Tibial nerve (tissue), 4 donors: ENCODE data around the gene TJP1. TPM values are rescaled to one million over a fixed set of nuclear protein-coding genes. Genes with fewer than 3 reads are reported as not detected.

Experiments used
- DNase-seq, 2 donors: peaks; one replicate each; pipeline ENCODE4 v3.0.0-alpha.2; 2019; ENCODE audit warnings: low spot score in 2 of 2
- H3K27ac ChIP-seq, 4 donors: fragments of 200-600 bp; sonication (generic) in 3 of 4; one replicate each; pipeline ENCODE4 v1.5.1; 2017 to 2019; ENCODE audit warnings: mild to moderate bottlenecking in 1 of 4
- H3K27me3 ChIP-seq, 2 donors: fragments of 200-600 bp; sonication (generic) in 1 of 2; one replicate each; pipeline versions ENCODE4 v1.5.1 to v1.6.0; 2017 to 2019
- H3K36me3 ChIP-seq, 3 donors: fragments of 200-600 bp; sonication (generic); one replicate each; pipeline ENCODE4 v1.5.1; 2018 to 2019
- H3K4me1 ChIP-seq, 4 donors: fragments of 200-600 bp; sonication (generic) in 3 of 4; one replicate each; pipeline ENCODE4 v1.5.1; 2017 to 2019
- H3K4me3 ChIP-seq, 4 donors: fragments of 200-600 bp; sonication (generic) in 3 of 4; one replicate each; pipeline ENCODE4 v1.5.1; 2017 to 2019; ENCODE audit warnings: mild to moderate bottlenecking in 1 of 4, moderate library complexity in 1 of 4
- H3K9me3 ChIP-seq, 4 donors: fragments of 200-600 bp; sonication (generic) in 3 of 4; one replicate each; pipeline ENCODE4 v1.5.1; 2017 to 2019
- CTCF ChIP-seq, 5 experiments: fragments of 200-600 bp in 3 of 5; fragments of 450-650 bp in 2 of 5; sonication (generic) in 3 of 5; IDR thresholded peaks; one replicate each; pipeline ENCODE4 v1.5.1; 2016 to 2019; ENCODE audit warnings: antibody characterized with exemption in 5 of 5, mild to moderate bottlenecking in 3 of 5, moderate library complexity in 2 of 5
- EP300 ChIP-seq, 2 donors: sonication (generic); formaldehyde crosslinking; IDR thresholded peaks; one replicate each; pipeline ENCODE4 v1.6.1; 2017; ENCODE audit warnings: antibody characterized with exemption in 2 of 2, mild to moderate bottlenecking in 1 of 2
- POLR2A ChIP-seq, 2 donors: fragments of 450-650 bp; IDR thresholded peaks; one replicate each; pipeline ENCODE4 v1.6.1; 2017; ENCODE audit warnings: antibody characterized with exemption in 2 of 2, mild to moderate bottlenecking in 2 of 2, moderate library complexity in 2 of 2
- WGBS, 2 donors: methylation state at CpG; one replicate each; pipeline ENCODE4 v1.1.5; 2018; 5-methylcytosine and 5-hydroxymethylcytosine counted together
- total RNA-seq, 4 donors: library from RNA; depleted of rRNA; stranded (reverse); fragments of >200 nt; gene quantifications; one replicate each; pipeline ENCODE4 v1.1.0, GENCODE V29; 2016

TJP1 gene
- 100 to 1,000 TPM; 163 to 416 (median 403) TPM for total RNA-seq

GRCh38 chr15:29822100-29822683, at the start of gene TJP1:
Gene TJP1, minus strand, starts transcription at chr15:29822468. Its CDS starts 440 bp downstream, at chr15:29822028.
- TF ChIP-seq POLR2A (IDR thresholded peaks at IDR 0.05) (peak; percentile 63 to 86), CTCF (IDR thresholded peaks at IDR 0.05) (peak in 1 of 5 experiments; percentile 23), EP300 (IDR thresholded peaks at IDR 0.05) (peak in 1 of 2 donors; percentile 67)
- Histone ChIP-seq H3K4me3 (peak within 1 kb of the TSS; percentile 65 to 98 (median 80)), H3K27me3 (no peaks in the 10 kb centered on the region), H3K36me3 (no peaks in the 10 kb centered on the region), H3K27ac (peak within 1 kb of the TSS; percentile 89 to 97 (median 92)), H3K4me1 (peaks cover 0 to 53% (median 2%) of the 10 kb centered on the region in 4 donors), H3K9me3 (peaks cover 0 to 2% (median 0%) of the 10 kb centered on the region in 4 donors)
- 0% methylated on average over 25 to 44 of the region's 80 CpGs for WGBS, 2 donors
- peak; percentile 62 to 69 for DNase-seq

- no peak for DNase-seq
- H3K9me3 ChIP-seq: no peaks in the 10 kb centered on the region
- peak; percentile 42 to 68 for TF ChIP-seq EP300 (IDR thresholded peaks at IDR 0.05)
- no peak for TF ChIP-seq POLR2A (IDR thresholded peaks at IDR 0.05)
- no peak overlapping the region for H3K4me3 ChIP-seq
- no peaks in the 10 kb centered on the region for H3K27me3 ChIP-seq
- H3K36me3 ChIP-seq: no peaks in the 10 kb centered on the region
- H3K27ac ChIP-seq: peak overlapping the region; percentile 68 to 88 (median 81)
- 64 to 69% methylated on average over 19 of the region's 19 CpGs for WGBS, 2 donors
- peaks cover 0 to 77% (median 32%) of the 10 kb centered on the region in 4 donors for H3K4me1 ChIP-seq
Measured at GRCh38 chr15:29871401-29871800, 49.1 kb upstream of the TJP1 start.

- peak in 1 of 2 donors; percentile 68 for TF ChIP-seq EP300 (IDR thresholded peaks at IDR 0.05)
- no peak for TF ChIP-seq POLR2A (IDR thresholded peaks at IDR 0.05)
- peak in 1 of 2 donors; percentile 45 for DNase-seq
- WGBS, 2 donors: 14 to 18% methylated on average over 11 of the region's 11 CpGs
- no peaks in the 10 kb centered on the region for H3K9me3 ChIP-seq
- H3K4me1 ChIP-seq: peaks cover 0 to 85% (median 32%) of the 10 kb centered on the region in 4 donors
- H3K27me3 ChIP-seq: no peaks in the 10 kb centered on the region
- H3K4me3 ChIP-seq: peak overlapping the region in 2 of 4 donors; percentile 7 to 17
- peak overlapping the region; percentile 68 to 88 (median 81) for H3K27ac ChIP-seq
- H3K36me3 ChIP-seq: no peaks in the 10 kb centered on the region
Measured at GRCh38 chr15:29870495-29871151, 48.4 kb upstream of the TJP1 start.

- DNase-seq: no peak
- Histone ChIP-seq H3K9me3 (no peaks in the 10 kb centered on the region), H3K36me3 (no peaks in the 10 kb centered on the region), H3K27me3 (no peaks in the 10 kb centered on the region), H3K4me3 (no peak overlapping the region), H3K4me1 (peaks cover 0 to 89% (median 21%) of the 10 kb centered on the region in 4 donors), H3K27ac (peak overlapping the region in 3 of 4 donors; percentile 8 to 88 (median 85))
- TF ChIP-seq CTCF (IDR thresholded peaks at IDR 0.05) (no peak), EP300 (IDR thresholded peaks at IDR 0.05) (no peak), POLR2A (IDR thresholded peaks at IDR 0.05) (no peak)
- WGBS, 2 donors: 74 to 79% methylated on average over 3 of the region's 3 CpGs
Measured at GRCh38 chr15:29867241-29868000, 45.2 kb upstream of the TJP1 start.

- peaks cover 0 to 78% (median 10%) of the 10 kb centered on the region in 4 donors for H3K4me1 ChIP-seq
- no peaks in the 10 kb centered on the region for H3K27me3 ChIP-seq
- TF ChIP-seq EP300 (IDR thresholded peaks at IDR 0.05) (no peak), CTCF (IDR thresholded peaks at IDR 0.05) (no peak)
- H3K9me3 ChIP-seq: no peaks in the 10 kb centered on the region
- no peak for DNase-seq
- H3K36me3 ChIP-seq: no peaks in the 10 kb centered on the region
- 44 to 47% methylated on average over 1 of the region's 1 CpG for WGBS, 2 donors
- H3K4me3 ChIP-seq: peak overlapping the region in 1 of 4 donors; percentile 18
- H3K27ac ChIP-seq: peak overlapping the region in 2 of 4 donors; percentile 85 to 88
Measured at GRCh38 chr15:29866337-29866736, 44.1 kb upstream of the TJP1 start.
